ENCODE results near the gene TPGS1.

Gene TPGS1

DNA sequence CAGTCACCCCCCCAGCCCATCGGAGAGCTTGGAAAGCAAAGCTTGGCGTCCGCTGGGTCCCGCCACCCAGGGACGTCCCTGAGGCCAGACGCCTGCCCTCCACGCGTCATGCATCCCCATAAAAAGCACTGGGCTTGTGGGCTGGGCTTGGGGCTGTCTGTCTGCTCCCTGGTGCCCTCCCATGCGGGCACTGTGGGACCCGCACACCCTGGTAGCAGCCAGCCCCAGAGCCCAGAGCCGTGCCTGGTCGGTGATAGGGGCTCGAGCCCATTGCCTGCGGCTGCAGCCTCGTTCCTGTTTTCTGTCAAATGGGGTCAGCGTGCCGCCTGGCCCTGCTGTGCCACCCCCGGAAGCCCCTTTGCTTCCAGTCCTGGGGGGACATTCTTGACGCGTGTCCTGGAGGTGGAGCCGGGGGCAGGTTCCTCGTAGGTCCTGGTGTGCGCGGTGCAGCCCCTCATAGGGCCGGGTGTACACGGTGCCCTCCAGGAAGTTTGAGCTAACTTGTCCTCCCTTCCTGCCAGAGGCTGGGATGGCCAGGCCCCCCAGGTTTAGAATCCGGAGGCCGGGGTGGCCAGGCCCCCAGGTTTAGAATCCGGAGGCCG is 32.2 kb downstream of the TPGS1 start:
- DNase-seq (ENCODE audit: low read depth, low spot score): no peak

DNA sequence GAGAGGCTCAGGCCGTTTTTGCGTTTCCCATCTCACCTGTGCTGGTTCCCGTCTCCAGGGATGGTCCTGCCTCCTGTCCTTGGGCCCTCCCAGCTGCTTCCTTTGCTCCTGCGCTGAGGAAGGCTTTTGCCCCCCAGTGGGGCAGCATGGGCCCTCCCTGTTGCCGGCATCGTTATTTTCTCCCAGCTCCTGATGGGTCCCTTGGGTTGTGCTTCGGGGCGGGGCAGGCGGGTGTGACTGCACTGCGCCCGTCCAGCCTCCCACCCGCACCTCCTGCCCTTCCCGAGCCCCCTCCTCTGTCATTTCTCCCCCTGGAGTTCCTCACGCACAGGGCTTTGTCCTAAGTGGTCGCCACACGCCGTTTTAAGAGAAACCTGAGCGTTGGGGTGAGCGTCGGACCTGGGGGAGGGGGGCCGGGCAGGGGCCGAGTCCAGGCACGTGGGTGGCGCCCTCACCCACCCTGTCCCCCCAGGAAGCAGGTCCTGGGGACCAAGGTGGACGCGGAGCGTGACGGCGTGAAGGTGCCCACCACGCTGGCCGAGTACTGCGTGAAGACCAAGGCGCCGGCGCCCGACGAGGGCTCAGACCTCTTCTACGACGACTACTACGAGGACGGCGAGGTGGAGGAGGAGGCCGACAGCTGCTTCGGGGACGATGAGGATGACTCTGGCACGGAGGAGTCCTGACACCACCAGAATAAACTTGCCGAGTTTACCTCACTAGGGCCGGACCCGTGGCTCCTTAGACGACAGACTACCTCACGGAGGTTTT is 33.8 kb downstream of the TPGS1 start:
- no peak for DNase-seq (ENCODE audit: low read depth, low spot score)

DNA sequence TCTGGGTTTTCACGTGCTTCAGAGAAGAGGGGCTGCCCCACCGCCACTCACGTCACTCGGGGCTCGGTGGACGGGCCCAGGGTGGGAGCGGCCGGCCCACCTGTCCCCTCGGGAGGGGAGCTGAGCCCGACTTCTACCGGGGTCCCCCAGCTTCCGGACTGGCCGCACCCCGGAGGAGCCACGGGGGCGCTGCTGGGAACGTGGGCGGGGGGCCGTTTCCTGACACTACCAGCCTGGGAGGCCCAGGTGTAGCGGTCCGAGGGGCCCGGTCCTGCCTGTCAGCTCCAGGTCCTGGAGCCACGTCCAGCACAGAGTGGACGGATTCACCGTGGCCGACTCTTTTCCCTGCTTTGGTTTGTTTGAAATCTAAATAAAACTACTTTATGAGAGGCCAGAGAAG is 34.4 kb downstream of the TPGS1 start:
- DNase-seq (ENCODE audit: low read depth, low spot score): no peak

DNA sequence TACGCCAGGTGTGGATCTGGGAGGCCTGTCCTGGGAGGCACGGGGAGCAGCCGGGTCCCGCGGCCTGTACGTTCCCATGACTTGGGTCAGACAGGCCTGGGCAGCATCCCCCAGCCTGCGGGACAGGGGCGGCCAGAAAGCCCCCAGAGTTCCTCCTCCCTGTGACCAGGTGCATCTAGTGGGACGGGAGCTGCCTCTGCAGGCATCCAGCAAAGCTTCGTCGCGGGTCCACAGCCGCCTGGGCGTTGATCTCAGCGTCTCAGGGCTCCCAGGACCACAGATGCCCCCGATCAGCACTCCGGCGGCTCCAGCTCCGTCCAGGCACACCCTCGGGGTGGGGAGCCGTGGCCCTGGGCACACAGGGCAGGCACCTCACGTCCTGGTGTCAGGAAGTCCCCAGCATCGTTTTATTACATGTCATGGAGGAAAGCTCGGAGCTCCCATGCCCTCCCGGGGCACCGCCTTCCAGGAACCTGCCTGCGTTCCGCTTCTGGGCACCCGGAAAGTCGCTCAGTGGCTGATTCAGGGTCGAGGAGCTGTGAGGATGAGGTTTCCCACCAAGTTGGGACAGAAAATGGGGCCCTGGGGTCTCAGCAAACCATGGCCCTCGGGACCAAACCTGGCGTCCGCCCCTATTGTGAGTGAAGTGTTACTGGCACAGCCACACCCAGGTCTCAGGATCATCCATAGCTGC is 35.0 kb downstream of the TPGS1 start:
- DNase-seq (ENCODE audit: low read depth, low spot score): no peak

DNA sequence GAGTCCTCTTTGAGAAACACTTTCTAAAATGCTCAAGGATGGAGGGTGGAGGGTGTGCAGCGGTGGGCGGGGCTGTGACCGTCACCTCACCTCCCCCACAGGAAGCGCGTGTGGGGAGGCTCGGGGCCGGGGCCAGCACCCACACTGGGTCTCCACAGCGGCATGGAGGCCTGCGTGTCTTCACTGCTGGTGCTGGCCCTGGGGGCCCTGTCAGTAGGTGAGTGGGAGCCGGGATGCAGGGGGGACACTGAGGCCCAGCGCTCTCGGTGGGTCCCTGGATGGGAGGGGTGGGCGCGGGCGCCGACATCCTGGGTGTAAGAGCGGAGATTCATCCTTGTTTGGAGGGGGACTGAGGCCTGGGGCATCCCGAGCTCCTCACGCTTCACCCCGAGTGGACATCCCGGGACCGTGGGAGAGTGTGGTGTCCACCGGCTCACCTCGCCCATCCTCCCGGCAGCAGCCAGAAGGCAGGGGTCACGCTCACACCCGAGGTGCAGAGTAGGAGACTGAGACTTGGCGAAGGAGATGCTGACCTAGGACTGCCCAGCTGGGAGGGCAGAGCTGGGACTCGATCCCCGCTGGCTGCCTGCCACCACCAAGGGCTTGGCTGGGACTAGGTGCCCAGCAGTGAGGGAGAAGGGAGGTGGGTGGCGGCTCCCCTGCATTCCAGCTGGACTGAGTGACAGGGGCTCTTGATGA is 36.8 kb downstream of the TPGS1 start, which contains the start of gene GZMM:
GZMM (plus strand) TSS at position 144 of the 699 bp plus-strand sequence; CDS start at position 163, 19 bp downstream.
- DNase-seq (ENCODE audit: low read depth, low spot score): no peak

DNA sequence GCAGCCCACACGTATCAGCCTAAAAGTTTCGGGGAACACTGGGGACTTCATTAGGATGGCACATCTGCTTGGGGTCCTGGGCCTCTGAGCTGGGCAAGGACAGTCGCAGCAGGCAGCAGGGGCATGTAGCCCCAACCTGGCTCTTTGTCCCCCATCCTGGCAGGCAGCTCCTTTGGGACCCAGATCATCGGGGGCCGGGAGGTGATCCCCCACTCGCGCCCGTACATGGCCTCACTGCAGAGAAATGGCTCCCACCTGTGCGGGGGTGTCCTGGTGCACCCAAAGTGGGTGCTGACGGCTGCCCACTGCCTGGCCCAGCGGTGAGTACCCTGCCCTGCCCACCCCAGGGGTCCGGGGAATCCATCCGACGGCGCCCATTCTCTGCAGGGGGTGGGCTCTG is 39.8 kb downstream of the TPGS1 start:
- no peak for DNase-seq (ENCODE audit: low read depth, low spot score)

DNA sequence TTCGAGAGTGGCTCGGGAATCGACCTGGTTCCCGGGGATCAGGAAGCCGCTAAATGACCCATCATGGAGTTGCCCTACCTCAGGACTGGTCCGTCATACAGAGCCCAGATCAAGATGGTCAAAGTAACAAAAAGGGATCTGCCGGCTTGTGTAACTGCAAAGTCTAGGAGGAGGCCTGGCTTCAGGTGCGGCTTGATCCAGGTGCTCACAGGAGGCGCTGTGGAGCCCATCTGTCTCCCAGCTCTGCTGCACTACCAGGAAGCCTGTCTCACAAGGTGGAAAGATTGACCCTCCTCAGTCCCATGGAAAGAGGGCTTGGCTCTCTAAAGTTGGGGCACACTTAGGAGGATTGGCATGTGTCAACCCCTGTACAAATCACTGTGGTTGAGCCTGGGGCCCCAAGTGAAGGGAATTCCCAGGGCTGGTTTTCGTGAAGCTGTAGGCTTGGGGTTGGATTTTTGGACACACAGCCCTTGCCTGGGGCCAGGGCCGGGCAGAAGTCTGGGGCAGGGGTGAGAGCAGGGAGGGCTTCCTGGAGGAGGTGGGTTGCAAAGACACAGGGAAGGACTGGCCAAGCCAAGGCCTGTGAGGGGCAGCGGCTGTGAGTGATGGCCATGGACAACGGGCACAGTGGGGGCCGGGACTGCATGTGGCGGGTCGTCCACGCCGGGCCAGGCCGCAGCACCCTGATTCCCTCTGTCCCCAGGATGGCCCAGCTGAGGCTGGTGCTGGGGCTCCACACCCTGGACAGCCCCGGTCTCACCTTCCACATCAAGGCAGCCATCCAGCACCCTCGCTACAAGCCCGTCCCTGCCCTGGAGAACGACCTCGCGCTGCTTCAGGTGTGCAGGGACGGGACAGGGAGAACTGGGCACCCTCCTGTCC is 40.8 kb downstream of the TPGS1 start:
- no peak for DNase-seq (ENCODE audit: low read depth, low spot score)

DNA sequence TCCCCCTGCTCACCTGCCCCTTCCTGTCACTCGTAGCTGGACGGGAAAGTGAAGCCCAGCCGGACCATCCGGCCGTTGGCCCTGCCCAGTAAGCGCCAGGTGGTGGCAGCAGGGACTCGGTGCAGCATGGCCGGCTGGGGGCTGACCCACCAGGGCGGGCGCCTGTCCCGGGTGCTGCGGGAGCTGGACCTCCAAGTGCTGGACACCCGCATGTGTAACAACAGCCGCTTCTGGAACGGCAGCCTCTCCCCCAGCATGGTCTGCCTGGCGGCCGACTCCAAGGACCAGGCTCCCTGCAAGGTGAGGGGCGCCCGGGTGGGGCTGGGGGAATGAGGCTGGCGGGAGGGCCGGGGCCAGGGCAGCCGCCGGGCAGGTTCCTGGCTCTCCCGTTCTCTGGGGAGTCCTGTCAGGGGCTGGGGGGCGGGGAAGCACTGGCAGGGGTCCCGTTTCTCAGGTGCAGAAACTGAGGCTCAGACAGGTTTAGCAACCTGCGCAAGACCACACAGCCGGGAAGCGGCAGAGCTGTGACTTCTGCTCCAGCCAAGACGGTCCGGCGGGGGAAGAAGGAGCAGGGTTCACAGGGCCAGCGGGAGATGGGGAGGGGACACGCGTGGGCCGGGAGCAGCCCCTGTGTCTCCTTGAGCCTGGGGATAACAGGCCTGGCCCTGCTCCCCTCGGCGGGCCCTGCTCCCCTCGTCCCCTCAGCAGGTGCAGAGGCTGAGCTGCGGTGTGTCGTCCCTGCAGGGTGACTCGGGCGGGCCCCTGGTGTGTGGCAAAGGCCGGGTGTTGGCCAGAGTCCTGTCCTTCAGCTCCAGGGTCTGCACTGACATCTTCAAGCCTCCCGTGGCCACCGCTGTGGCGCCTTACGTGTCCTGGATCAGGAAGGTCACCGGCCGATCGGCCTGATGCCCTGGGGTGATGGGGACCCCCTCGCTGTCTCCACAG is 41.9 kb downstream of the TPGS1 start:
- DNase-seq (ENCODE audit: low read depth, low spot score): no peak

DNA sequence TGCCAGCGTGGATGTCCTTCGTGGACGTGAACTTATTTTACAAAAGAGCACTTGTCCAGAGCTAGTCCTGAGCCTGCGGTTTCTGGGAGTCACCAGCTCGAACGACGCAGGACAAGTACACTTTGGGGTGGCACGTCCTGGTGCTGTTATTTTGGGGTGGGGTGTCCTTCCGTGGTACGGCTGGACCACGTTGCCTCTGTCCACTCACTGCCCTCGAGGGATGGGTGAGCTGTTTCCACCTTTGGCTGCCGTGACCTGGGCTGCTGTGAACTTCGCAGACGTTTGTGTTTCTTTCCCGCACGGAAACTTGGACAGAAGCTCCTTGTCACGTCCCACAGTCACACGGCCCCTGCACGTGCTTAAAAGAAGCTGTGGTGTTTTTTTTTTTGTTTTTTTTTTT is 47.5 kb downstream of the TPGS1 start:
- no peak for DNase-seq (ENCODE audit: low read depth, low spot score)

DNA sequence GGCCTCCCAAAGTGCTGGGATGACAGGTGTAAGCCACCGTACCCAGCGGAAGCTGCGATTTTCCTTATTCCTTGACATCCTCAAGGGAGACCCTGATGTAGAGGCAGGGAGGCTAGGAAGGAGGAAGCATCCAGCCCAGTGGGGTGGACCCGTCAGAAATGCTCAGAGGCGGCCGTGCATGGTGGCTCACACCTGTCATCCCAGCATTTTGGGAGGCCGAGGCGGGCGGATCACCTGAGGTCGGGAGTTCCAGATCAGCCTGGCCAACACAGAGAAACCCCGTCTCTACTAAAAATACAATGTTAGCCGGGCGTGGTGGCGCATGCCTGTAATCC is 48.1 kb downstream of the TPGS1 start:
- no peak for DNase-seq (ENCODE audit: low read depth, low spot score)

DNA sequence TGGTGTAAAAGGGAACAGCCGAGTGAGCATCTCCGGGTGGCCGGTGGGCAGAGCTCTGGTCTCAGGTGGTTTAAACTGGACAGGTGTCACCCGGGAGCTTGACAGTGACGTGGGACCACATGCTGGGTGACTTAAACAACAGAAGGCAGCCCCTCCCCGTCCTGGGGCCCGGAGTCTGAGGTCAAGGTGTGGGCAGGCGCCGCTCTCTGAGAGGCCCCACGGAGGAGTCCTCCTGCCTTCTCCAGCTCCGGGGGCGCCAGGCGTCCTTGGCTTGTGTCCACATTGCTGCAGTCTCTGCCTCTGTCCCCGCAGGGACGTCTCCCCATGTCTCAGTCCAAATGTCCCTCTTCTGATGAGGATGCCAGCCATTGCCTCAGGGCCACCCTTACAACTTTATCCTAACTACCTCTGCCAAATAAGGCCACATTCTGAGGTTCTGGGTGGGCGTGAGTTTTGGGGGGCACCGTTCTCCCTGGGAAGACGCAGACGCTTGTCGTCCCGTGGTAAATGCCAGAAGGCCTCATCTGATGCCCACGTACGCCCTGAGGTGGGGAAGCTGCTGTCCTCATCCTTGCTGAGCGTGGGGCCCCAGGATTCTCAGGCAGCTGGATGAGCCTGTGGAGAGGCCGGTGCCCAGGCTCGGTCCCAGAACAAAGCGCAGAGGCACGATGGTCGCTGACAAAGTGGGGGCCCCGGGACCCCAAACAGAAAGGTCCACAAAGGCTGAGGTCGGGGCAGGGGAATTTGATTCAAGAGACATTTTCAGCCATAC is 49.5 kb downstream of the TPGS1 start:
- DNase-seq (ENCODE audit: low read depth, low spot score): no peak

DNA sequence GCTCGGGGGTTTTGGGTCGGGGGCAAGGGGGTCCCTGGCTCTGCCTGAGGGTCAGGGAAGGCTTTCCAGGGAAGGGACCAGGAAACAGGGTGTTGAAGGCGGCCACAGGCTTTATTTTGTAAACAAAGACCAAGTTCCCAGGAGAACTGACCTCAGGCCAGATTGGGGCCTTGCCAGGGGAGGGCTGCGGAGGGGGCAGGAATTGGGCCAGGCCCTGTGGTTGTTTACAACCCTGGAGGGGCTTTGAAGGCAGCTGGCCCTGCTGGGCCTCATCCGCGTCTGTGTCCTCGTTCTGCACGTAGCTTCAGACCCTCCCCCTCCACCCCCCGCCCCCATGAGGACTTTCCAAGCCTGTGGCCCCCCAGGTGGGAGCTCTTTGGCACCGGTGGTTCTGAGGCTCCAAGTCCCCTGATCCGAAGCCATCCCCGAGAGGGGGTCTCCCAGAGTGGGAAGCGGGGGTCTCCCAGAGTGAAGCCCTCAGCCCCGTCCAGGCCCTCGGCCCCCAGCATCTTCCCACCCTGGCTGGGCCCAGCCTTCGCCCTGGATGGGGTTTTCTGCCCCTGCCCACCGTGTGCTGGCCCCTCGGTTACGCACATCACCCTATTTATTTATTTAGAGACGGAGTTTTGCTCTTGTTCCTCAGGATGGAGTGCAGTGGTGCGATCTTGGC is 51.6 kb downstream of the TPGS1 start:
- DNase-seq (ENCODE audit: low read depth, low spot score): no peak

DNA sequence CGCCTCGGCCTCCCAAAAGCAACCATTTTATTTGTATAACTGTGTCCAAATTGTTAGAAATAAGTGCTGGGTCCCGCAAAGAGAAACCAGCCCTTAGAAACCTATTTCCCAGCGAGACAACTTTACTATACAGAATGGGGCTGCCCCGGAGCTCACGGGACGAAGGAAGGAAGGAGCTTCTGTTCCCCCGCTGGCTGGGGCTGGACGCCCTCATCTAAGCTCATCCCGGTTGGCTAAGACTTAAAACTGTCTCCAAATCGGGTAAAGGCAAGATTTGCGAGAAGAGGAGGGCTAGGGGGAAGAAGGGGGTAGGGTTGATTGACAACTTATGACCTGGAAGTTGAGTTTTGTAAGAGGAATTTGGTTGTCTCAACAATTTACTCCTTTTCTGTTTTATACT is 52.8 kb downstream of the TPGS1 start:
- DNase-seq (ENCODE audit: low read depth, low spot score): no peak

DNA sequence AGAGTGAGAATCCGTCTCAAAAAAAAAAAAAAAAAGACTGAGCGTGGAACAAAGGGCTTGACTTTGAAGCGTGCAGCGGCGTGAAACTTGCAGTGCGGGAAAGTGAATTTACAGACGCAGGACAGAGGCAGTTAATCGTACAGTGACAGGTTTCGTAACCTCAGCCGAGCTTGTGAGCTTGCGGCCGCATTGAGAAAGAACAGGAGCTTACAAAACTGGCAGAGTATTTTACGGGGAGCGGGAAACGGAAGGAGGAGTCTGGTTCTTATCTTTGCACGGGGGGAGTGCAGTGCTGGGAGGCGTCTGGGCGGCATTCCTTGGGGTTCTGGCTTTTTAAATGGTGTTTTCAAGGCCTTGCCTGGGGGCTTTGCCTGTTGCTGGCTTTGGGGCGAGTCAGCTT is 59.1 kb downstream of the TPGS1 start:
- no peak for DNase-seq (ENCODE audit: low read depth, low spot score)

DNA sequence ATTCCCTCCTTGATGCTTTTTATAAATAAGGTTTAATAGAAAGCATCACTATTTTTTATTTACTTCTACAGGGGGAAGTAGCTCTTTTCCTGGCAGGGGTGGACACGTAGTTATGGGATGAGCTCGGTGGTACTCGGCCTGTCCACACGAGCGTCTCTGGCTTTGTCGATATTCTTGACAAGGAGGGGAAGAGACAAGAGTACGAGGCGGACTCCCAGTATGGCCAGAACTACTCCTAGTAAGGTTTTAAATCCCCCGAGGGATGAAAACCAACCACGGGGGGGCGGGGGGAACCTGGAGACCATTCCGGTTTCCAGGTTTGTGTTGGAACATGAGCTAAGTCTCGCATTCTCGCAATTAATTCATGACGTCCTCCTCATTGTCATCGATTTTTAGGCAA is 59.5 kb downstream of the TPGS1 start:
- DNase-seq (ENCODE audit: low read depth, low spot score): no peak

DNA sequence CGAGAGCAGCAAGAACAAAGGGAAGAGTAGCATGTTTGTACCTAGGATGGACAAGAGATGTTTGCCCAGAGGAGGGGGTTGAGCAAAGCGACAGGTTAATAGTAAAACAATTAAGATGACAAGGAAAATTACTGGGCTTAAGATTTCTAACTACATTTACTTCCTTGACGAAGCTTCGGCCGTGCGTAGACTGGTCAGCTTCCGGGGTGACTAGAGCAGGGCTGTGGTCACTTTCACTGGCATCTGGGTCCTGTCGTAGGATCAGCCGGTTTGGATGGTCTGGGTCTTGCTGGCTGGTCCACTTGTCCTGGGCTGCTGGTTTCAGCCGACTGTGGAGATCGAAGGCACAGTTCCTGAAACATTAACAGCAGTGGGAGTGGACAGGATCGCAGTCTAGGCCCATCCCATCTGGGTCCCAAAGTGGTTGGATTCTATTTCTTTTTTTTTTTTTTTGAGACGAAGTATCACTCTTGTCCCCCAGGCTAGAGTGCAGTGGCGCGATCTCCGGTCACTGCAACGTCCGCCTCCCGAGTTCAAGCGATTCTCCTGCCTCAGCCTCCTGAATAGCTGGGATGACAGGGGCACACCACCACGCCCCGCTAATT is 60.1 kb downstream of the TPGS1 start:
- no peak for DNase-seq (ENCODE audit: low read depth, low spot score)
